ENCODE data around the gene IL36A.

- TF ChIP-seq POLR2A (IDR thresholded peaks at IDR 0.05) (no peak), CTCF (IDR thresholded peaks at IDR 0.05) (no peak)
Observed at GRCh38 chr2:113002677-113003076, 2.6 kb upstream of the IL36A start.
